ENCODE measurements around the gene POFUT1. TPM values are rescaled to one million over a fixed set of nuclear protein-coding genes. Genes with fewer than 3 reads are reported as not detected.

POFUT1 gene
- total and polyA plus RNA-seq, 9 of the 15 experiments (the other 6 are each of a cell fraction or from before 2014, with no cell fraction given): 3.5 to 44.7 (median 23.5) TPM

DNA sequence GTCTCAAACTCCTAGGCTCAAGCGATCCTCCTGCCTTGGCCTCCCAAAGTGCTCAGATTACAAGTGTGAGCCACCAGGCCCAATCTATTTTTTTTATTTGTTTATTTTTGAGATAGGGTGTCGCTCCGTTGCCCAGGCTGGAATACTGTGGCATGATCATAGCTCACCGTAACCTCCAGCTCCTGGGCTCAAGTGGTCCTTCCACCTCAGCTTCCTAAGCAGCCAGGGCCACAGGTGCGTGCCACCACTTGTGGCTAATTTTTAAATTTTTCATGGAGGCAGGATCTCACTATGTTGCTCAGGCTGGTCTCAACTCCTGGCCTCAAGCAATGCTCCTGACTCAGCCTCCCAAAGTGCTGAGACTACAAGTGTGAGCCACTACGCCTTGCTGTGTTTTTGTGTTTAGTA, 79.6 kb downstream of the POFUT1 start:
- Histone ChIP-seq H3K36me3 (ENCODE audit: control insufficient read depth, insufficient read depth, low read length) (peaks cover 2% of the 10 kb centered on the region; the same call in 1 of the 3 replicates), H3K9me3 (replicated peaks; ENCODE audit: control insufficient read depth, insufficient read depth, low read depth, low read length) (no peaks in the 10 kb centered on the region), H2AFZ (ENCODE audit: low read depth, low read length) (no peak overlapping the region), H3K27ac (ENCODE audit: extremely low read depth, low read depth, low read length) (no peak overlapping the region), H3K4me3 (no peak overlapping the region), H3K4me2 (ENCODE audit: insufficient read depth, low read length) (no peak overlapping the region), H3K27me3 (ENCODE audit: control insufficient read depth in 2 of 2, insufficient read depth in 2 of 2, low read length in 2 of 2) (no peaks in the 10 kb centered on the region), H3K9me1 (ENCODE audit: control insufficient read depth, insufficient read depth, low read length) (no peaks in the 10 kb centered on the region), H3K79me2 (ENCODE audit: control insufficient read depth, insufficient read depth, low read length) (no peaks in the 10 kb centered on the region), H4K20me1 (replicated peaks; ENCODE audit: control insufficient read depth, insufficient read depth, low read length) (peaks cover 17% of the 10 kb centered on the region), H3K4me1 (replicated peaks in 1 of 2; ENCODE audit: control insufficient read depth in 2 of 2, insufficient read depth in 2 of 2, low read length in 2 of 2) (peaks cover 0 to 22% of the 10 kb centered on the region in 2 experiments; a peak in 4 of 5 replicates), H3K9ac (ENCODE audit: insufficient read depth in 1 of 2, low read depth in 2 of 2, low read length in 2 of 2) (no peak overlapping the region)
- ChIA-PET POLR2A (no interaction called here), CTCF (ENCODE audit: low intra/inter-chr PET ratio) (no interaction called here)
- no TSS peak for BruUV-seq (replicated peaks)
- ATAC-seq (no peak), FAIRE-seq (no peak), DNase-seq (ENCODE audit: extremely low read depth in 1 of 4, low spot score in 3 of 4) (no peak)
- intact Hi-C loops (cut with micrococcal nuclease): no loop called here
- in situ Hi-C loops (cut with MboI): no loop called here
- TF ChIP-seq KHSRP (IDR thresholded peaks at IDR 0.05) (no peak), ZNF3 (CRISPR knock-in tag; IDR thresholded peaks at IDR 0.05) (no peak), PHF20 (IDR thresholded peaks at IDR 0.05; ENCODE audit: partially characterized antibody) (no peak), ILK (tag; IDR thresholded peaks at IDR 0.05; ENCODE audit: borderline replicate concordance, low read depth) (no peak), ARID2 (IDR thresholded peaks at IDR 0.05) (no peak), ZNF586 (CRISPR knock-in tag; conservative IDR thresholded peaks at IDR 0.05) (no peak), ZNF347 (CRISPR knock-in tag; IDR thresholded peaks at IDR 0.05; ENCODE audit: low read depth) (no peak), FIP1L1 (IDR thresholded peaks at IDR 0.05; ENCODE audit: low read depth, low read length, poor library complexity, severe bottlenecking) (no peak)
- 93% methylated on average over 6 of the region's 6 CpGs for WGBS (ENCODE audit: insufficient coverage, low coverage, missing lambda C conversion rate)

MicroRNAs within 50 kb of the gene (microRNA counts, 767-probe panel; counts per million panel counts)
- not detected for microRNA hsa-miR-1825

Other genes with a start within 250 kb of the POFUT1 start
- gene XKR7, start 239.7 kb upstream of the POFUT1 start, total RNA-seq (2014; rRNA removed): not detected in 2 replicates
- not detected in 2 replicates for gene XKR7, start 239.7 kb upstream of the POFUT1 start, total RNA-seq (2014; rRNA removed; fragmentation: Illumina TruSeq; extraction: Trizol)
- gene XKR7, start 239.7 kb upstream of the POFUT1 start, total RNA-seq (2015; rRNA removed; fragmentation: Illumina TruSeq; extraction: Trizol): not detected in 2 replicates
- 0.02 TPM in 1 of 2 replicates, not detected in the other for gene XKR7, start 239.7 kb upstream of the POFUT1 start, total RNA-seq (2021)
- gene XKR7, start 239.7 kb upstream of the POFUT1 start, polyA plus RNA-seq (2011; rRNA removed): not detected in 2 replicates
- gene XKR7, start 239.7 kb upstream of the POFUT1 start, polyA plus RNA-seq (2014; fragmentation: Illumina TruSeq; extraction: Trizol): not detected in 2 replicates
- not detected for gene XKR7, start 239.7 kb upstream of the POFUT1 start, polyA plus RNA-seq (2014; fragmentation: Nextera tagmentation; extraction: Ambion mirVana)
- not detected in 2 replicates for gene XKR7, start 239.7 kb upstream of the POFUT1 start, polyA plus RNA-seq (2014; rRNA removed)
- not detected in 2 replicates for gene CCM2L, start 197.4 kb upstream of the POFUT1 start, total RNA-seq (2014; rRNA removed)
- not detected in 2 replicates for gene CCM2L, start 197.4 kb upstream of the POFUT1 start, total RNA-seq (2014; rRNA removed; fragmentation: Illumina TruSeq; extraction: Trizol)
- not detected in 2 replicates for gene CCM2L, start 197.4 kb upstream of the POFUT1 start, total RNA-seq (2015; rRNA removed; fragmentation: Illumina TruSeq; extraction: Trizol)
- not detected in 2 replicates for gene CCM2L, start 197.4 kb upstream of the POFUT1 start, total RNA-seq (2021)
- 0.04 TPM in 1 of 2 replicates, not detected in the other for gene CCM2L, start 197.4 kb upstream of the POFUT1 start, polyA plus RNA-seq (2011; rRNA removed)
- gene CCM2L, start 197.4 kb upstream of the POFUT1 start, polyA plus RNA-seq (2014; fragmentation: Illumina TruSeq; extraction: Trizol): not detected in 2 replicates
- gene CCM2L, start 197.4 kb upstream of the POFUT1 start, polyA plus RNA-seq (2014; fragmentation: Nextera tagmentation; extraction: Ambion mirVana): not detected
- gene CCM2L, start 197.4 kb upstream of the POFUT1 start, polyA plus RNA-seq (2014; rRNA removed): not detected in 2 replicates
- 0.27 TPM in 1 of 2 replicates, not detected in the other for gene HCK, start 155.6 kb upstream of the POFUT1 start, total RNA-seq (2014; rRNA removed)
- not detected in 2 replicates for gene HCK, start 155.6 kb upstream of the POFUT1 start, total RNA-seq (2014; rRNA removed; fragmentation: Illumina TruSeq; extraction: Trizol)
- gene HCK, start 155.6 kb upstream of the POFUT1 start, total RNA-seq (2015; rRNA removed; fragmentation: Illumina TruSeq; extraction: Trizol): 0.38 and 0.51 TPM in 2 replicates
- not detected in 2 replicates for gene HCK, start 155.6 kb upstream of the POFUT1 start, total RNA-seq (2021)
- 0.04 TPM in 1 of 2 replicates, not detected in the other for gene HCK, start 155.6 kb upstream of the POFUT1 start, polyA plus RNA-seq (2011; rRNA removed)
- not detected in 2 replicates for gene HCK, start 155.6 kb upstream of the POFUT1 start, polyA plus RNA-seq (2014; fragmentation: Illumina TruSeq; extraction: Trizol)
- not detected for gene HCK, start 155.6 kb upstream of the POFUT1 start, polyA plus RNA-seq (2014; fragmentation: Nextera tagmentation; extraction: Ambion mirVana)
- 0.09 TPM in 1 of 2 replicates, not detected in the other for gene HCK, start 155.6 kb upstream of the POFUT1 start, polyA plus RNA-seq (2014; rRNA removed)
- gene TM9SF4, start 98.2 kb upstream of the POFUT1 start, total RNA-seq (2014; rRNA removed): 14.5 and 22.1 TPM in 2 replicates
- 19.7 and 20.9 TPM in 2 replicates for gene TM9SF4, start 98.2 kb upstream of the POFUT1 start, total RNA-seq (2014; rRNA removed; fragmentation: Illumina TruSeq; extraction: Trizol)
- 25.6 and 29.2 TPM in 2 replicates for gene TM9SF4, start 98.2 kb upstream of the POFUT1 start, total RNA-seq (2015; rRNA removed; fragmentation: Illumina TruSeq; extraction: Trizol)
- 35.0 and 37.9 TPM in 2 replicates for gene TM9SF4, start 98.2 kb upstream of the POFUT1 start, total RNA-seq (2021)
- gene TM9SF4, start 98.2 kb upstream of the POFUT1 start, polyA plus RNA-seq (2011; rRNA removed): 39.7 and 54.8 TPM in 2 replicates
- 41.0 and 46.3 TPM in 2 replicates for gene TM9SF4, start 98.2 kb upstream of the POFUT1 start, polyA plus RNA-seq (2014; fragmentation: Illumina TruSeq; extraction: Trizol)
- gene TM9SF4, start 98.2 kb upstream of the POFUT1 start, polyA plus RNA-seq (2014; fragmentation: Nextera tagmentation; extraction: Ambion mirVana): 10 to 100 TPM; 15.9 to 20.2 TPM
- gene TM9SF4, start 98.2 kb upstream of the POFUT1 start, polyA plus RNA-seq (2014; rRNA removed): 26.9 and 30.2 TPM in 2 replicates
- gene PLAGL2, start 137 bp upstream of the POFUT1 start, total RNA-seq (2014; rRNA removed): 4.0 and 5.5 TPM in 2 replicates
- gene PLAGL2, start 137 bp upstream of the POFUT1 start, total RNA-seq (2014; rRNA removed; fragmentation: Illumina TruSeq; extraction: Trizol): 5.6 and 6.4 TPM in 2 replicates
- 6.2 and 6.7 TPM in 2 replicates for gene PLAGL2, start 137 bp upstream of the POFUT1 start, total RNA-seq (2015; rRNA removed; fragmentation: Illumina TruSeq; extraction: Trizol)
- 20.1 and 21.8 TPM in 2 replicates for gene PLAGL2, start 137 bp upstream of the POFUT1 start, total RNA-seq (2021)
- 7.1 and 7.2 TPM in 2 replicates for gene PLAGL2, start 137 bp upstream of the POFUT1 start, polyA plus RNA-seq (2011; rRNA removed)
- gene PLAGL2, start 137 bp upstream of the POFUT1 start, polyA plus RNA-seq (2014; fragmentation: Illumina TruSeq; extraction: Trizol): 21.8 and 24.3 TPM in 2 replicates
- gene PLAGL2, start 137 bp upstream of the POFUT1 start, polyA plus RNA-seq (2014; fragmentation: Nextera tagmentation; extraction: Ambion mirVana): 1 to 10 TPM; 3.1 to 5.3 TPM
- 10.6 and 11.4 TPM in 2 replicates for gene PLAGL2, start 137 bp upstream of the POFUT1 start, polyA plus RNA-seq (2014; rRNA removed)
- gene KIF3B, start 69.8 kb downstream of the POFUT1 start, total RNA-seq (2014; rRNA removed): 6.3 and 7.8 TPM in 2 replicates
- 9.6 and 11.5 TPM in 2 replicates for gene KIF3B, start 69.8 kb downstream of the POFUT1 start, total RNA-seq (2014; rRNA removed; fragmentation: Illumina TruSeq; extraction: Trizol)
- gene KIF3B, start 69.8 kb downstream of the POFUT1 start, total RNA-seq (2015; rRNA removed; fragmentation: Illumina TruSeq; extraction: Trizol): 8.4 and 8.6 TPM in 2 replicates
- gene KIF3B, start 69.8 kb downstream of the POFUT1 start, total RNA-seq (2021): 9.1 and 9.8 TPM in 2 replicates
- 6.8 and 12.3 TPM in 2 replicates for gene KIF3B, start 69.8 kb downstream of the POFUT1 start, polyA plus RNA-seq (2011; rRNA removed)
- 11.5 and 11.7 TPM in 2 replicates for gene KIF3B, start 69.8 kb downstream of the POFUT1 start, polyA plus RNA-seq (2014; fragmentation: Illumina TruSeq; extraction: Trizol)
- 1 to 10 TPM; 2.9 to 3.6 TPM for gene KIF3B, start 69.8 kb downstream of the POFUT1 start, polyA plus RNA-seq (2014; fragmentation: Nextera tagmentation; extraction: Ambion mirVana)
- gene KIF3B, start 69.8 kb downstream of the POFUT1 start, polyA plus RNA-seq (2014; rRNA removed): 7.2 and 7.7 TPM in 2 replicates
- gene ASXL1, start 150.5 kb downstream of the POFUT1 start, total RNA-seq (2014; rRNA removed): 20.5 and 25.7 TPM in 2 replicates
- 32.3 and 36.0 TPM in 2 replicates for gene ASXL1, start 150.5 kb downstream of the POFUT1 start, total RNA-seq (2014; rRNA removed; fragmentation: Illumina TruSeq; extraction: Trizol)
- 25.7 and 27.7 TPM in 2 replicates for gene ASXL1, start 150.5 kb downstream of the POFUT1 start, total RNA-seq (2015; rRNA removed; fragmentation: Illumina TruSeq; extraction: Trizol)
- gene ASXL1, start 150.5 kb downstream of the POFUT1 start, total RNA-seq (2021): 63.5 and 65.3 TPM in 2 replicates
- gene ASXL1, start 150.5 kb downstream of the POFUT1 start, polyA plus RNA-seq (2011; rRNA removed): 48.7 and 56.4 TPM in 2 replicates
- 45.1 and 48.7 TPM in 2 replicates for gene ASXL1, start 150.5 kb downstream of the POFUT1 start, polyA plus RNA-seq (2014; fragmentation: Illumina TruSeq; extraction: Trizol)
- 1 to 10 TPM; 6.5 to 8.4 TPM for gene ASXL1, start 150.5 kb downstream of the POFUT1 start, polyA plus RNA-seq (2014; fragmentation: Nextera tagmentation; extraction: Ambion mirVana)
- 38.6 and 44.3 TPM in 2 replicates for gene ASXL1, start 150.5 kb downstream of the POFUT1 start, polyA plus RNA-seq (2014; rRNA removed)

All from K562 (cell line).